Motor neuron (in vitro differentiated cells): ENCODE measurements around the gene SNCAIP. TPM values are rescaled to one million over a fixed set of nuclear protein-coding genes. Genes with fewer than 3 reads are reported as not detected.

Experiments used
- ATAC-seq, 8 experiments: fragments of 200-7000 bp; cut with Tn5 transposase; replicated peaks in 6 of 8; 2 replicates each; pipeline ENCODE4 v1.8.0; 2021; ENCODE audit warnings: mild to moderate bottlenecking in 8 of 8, moderate library complexity in 8 of 8
- H3K27ac ChIP-seq, 2 donors: fragments of 250-450 bp; sonication (Bioruptor Pico); 2 replicates each; pipeline ENCODE4 v1.9.0; 2021; ENCODE audit warnings: antibody characterized with exemption in 2 of 2, mild to moderate bottlenecking in 2 of 2, moderate library complexity in 1 of 2
- H3K4me1 ChIP-seq, 2 donors: fragments of 250-450 bp; sonication (Bioruptor Pico); replicated peaks in 1 of 2; 2 replicates each; pipeline ENCODE4 v1.6.1; 2021; ENCODE audit warnings: antibody characterized with exemption in 2 of 2, mild to moderate bottlenecking in 2 of 2, moderate library complexity in 1 of 2
- H3K4me3 ChIP-seq, 5 donors: fragments of 250-450 bp; sonication (Bioruptor Pico); 2 replicates each; pipeline ENCODE4 v1.9.0; 2021; ENCODE audit warnings: antibody characterized with exemption in 5 of 5, mild to moderate bottlenecking in 5 of 5, moderate library complexity in 4 of 5
- WGBS, 10 experiments: fragments of 450-650 bp; shearing (Covaris generic); methylation state at CpG; one replicate each; pipeline ENCODE4 v1.0.0; 2022; 5-methylcytosine and 5-hydroxymethylcytosine counted together
- in situ Hi-C, 9 experiments: fragments of 400-800 bp; cut with MboI; loops; one replicate each; pipeline ENCODE4 v1.15.0; 2021; ENCODE audit warnings: low sequenced_read_pairs in 9 of 9, low pct_unique_long_range_greater_than_20kb in 2 of 9; ENCODE audit not compliant: unreplicated experiment in 9 of 9
- total RNA-seq, 8 experiments: library from RNA; unstranded; fragments of 300-600 nt; gene quantifications; 2 replicates each; pipeline versions ENCODE4 v1.2.3 to v1.2.4, GENCODE V29; 2022

Gene SNCAIP
- total RNA-seq, 8 experiments from 2014 or later, result 1.6 to 42.3 (median 17.8) TPM

DNA sequence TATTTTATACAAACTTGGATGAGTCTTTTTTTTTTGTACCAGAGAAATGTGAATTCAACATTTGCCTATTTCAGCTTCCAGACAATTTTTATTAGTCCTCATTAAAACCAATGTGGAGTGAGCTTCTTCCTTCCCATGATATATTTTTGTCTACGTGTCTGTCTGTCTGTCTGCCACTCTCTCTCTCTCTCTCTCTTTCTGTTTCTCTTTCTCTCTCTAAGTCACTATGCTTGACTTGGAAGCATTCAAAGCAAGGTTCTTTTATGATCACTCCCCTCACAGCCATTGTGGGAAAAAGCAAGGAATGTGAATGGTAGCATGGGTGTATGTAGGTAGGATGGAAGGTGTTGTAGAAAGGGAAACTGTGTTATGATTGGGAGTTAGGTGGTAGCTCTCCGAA is 80.2 kb downstream of the SNCAIP start:
- H3K27ac ChIP-seq, result no peak overlapping the region
- H3K4me1 ChIP-seq, result peaks cover 12 to 20% of the 10 kb centered on the region in 2 donors
- in situ Hi-C loops, result no loop called here
- ATAC-seq, result no peak
- no peak overlapping the region for H3K4me3 ChIP-seq
- 54 to 100% (median 81%) methylated on average over 1 to 2 of the region's 2 CpGs for WGBS, 10 experiments

DNA sequence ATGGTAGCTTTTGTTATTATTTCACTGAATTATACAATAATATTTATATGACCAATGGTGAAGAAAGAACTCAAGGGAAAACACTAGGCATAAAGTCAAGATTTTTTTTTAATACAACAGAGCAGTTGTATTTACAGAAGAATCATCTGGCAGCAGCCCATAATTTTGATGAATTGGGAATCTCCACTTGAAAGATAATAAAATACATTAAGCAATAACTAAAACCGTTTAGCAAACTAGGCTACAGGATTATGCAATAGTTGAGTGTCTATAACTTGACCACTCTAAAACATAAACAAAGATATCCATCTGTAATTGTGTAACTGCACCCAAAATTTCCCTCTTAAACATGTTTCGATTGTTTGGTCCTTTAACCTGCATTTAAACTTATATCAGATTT is 80.8 kb downstream of the SNCAIP start:
- no peak for ATAC-seq
- Histone ChIP-seq H3K4me3 (no peak overlapping the region), H3K27ac (no peak overlapping the region), H3K4me1 (peaks cover 12 to 20% of the 10 kb centered on the region in 2 donors)
- in situ Hi-C loops, result no loop called here
- WGBS, 10 experiments, result 0 to 100% (median 79%) methylated on average over 1 to 2 of the region's 2 CpGs; no CpG with 5 or more reads in 1 of the 10 experiments

DNA sequence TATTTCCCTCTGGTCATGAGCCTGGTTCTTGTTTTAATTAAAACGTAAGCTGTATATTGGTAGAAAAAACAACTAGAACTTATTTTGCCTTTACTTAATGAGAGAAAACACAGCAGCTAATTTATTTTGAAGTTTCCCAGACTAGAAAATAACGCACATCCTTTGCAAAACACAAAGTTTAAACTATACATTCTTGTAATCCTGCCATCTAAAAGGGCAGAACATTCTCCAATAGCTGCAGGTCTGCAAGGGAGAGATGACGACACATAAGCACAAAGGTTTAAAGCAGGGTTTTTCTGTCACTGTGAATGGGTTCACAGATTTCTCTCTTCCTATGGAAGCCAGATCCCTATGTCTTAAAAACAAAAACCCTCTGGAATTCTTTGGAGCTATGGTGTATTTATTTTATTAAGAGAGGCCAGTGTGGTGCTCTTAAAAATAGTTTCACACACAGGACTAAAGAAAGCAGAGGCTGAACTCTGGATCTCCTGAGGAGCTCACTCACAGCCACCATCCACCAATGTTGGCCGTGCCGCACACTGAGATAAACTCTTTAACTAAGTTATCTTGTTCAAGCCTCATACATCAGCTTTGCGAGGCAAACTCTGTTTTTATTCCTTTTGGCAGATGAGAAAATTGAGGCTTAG is 82.4 kb downstream of the SNCAIP start:
- no peak overlapping the region for H3K27ac ChIP-seq
- ATAC-seq, result no peak
- peaks cover 12 to 23% of the 10 kb centered on the region in 2 donors for H3K4me1 ChIP-seq
- no peak overlapping the region for H3K4me3 ChIP-seq
- in situ Hi-C loops, result no loop called here
- 34 to 100% (median 76%) methylated on average over 1 to 6 of the region's 6 CpGs for WGBS, 10 experiments

DNA sequence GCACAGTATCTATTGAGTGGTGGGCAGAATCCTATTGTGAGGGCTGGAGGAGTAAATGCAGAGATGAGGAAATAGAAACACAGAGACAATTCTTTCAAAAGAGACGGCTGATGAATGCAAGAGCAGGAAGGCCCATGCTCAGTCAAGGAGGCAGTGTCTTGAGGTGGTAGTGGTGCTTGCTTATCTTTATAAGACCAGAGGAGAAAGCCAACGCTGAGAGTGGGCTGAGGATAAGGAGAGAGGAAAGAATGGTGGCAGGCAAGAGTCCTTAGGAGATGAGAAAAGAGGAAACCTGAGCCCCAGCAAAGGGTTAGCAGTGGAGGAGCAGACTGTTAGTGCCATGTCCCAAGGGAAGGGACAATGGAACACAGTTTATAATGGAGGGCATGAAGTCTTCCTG is 86.0 kb downstream of the SNCAIP start:
- Histone ChIP-seq H3K4me3 (no peak overlapping the region), H3K4me1 (peaks cover 25 to 31% of the 10 kb centered on the region in 2 donors), H3K27ac (no peak overlapping the region)
- ATAC-seq, result no peak
- in situ Hi-C loops, result no loop called here
- 33 to 100% (median 83%) methylated on average over 1 to 2 of the region's 2 CpGs; no CpG with 5 or more reads in 1 of the 10 experiments for WGBS, 10 experiments

DNA sequence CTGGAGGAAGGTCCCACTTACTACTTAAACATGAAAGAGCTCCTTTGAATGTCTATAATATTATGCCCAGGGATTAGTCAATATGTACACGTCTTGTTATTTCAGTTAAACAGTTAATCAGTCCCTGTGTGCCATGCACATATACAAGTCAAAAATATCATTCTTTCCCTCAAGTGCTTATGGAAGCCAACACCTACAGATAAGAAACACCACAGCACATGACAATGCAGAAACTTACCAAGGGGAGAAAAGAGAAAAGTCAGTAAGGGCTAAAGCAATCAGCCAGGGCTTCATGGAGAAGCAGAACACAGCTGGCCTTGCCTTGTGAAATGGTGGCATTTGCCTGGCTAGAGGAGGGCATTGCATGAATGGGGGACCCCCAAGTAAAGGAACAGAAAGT is 88.3 kb downstream of the SNCAIP start:
- Histone ChIP-seq H3K27ac (peak overlapping the region; percentile 61 to 66), H3K4me1 (peaks cover 34 to 45% of the 10 kb centered on the region in 2 donors), H3K4me3 (no peak overlapping the region)
- in situ Hi-C loops, result loop anchor here in 7 of 9 experiments (25.0 kb wide), 1 partner anchor 213 kb away; no protein-coding TSS in a partner anchor
- ATAC-seq, result peak in 1 of 8 experiments; percentile 28
- 80 to 100% (median 100%) methylated on average over 1 of the region's 1 CpG; no CpG with 5 or more reads in 4 of the 10 experiments for WGBS, 10 experiments

DNA sequence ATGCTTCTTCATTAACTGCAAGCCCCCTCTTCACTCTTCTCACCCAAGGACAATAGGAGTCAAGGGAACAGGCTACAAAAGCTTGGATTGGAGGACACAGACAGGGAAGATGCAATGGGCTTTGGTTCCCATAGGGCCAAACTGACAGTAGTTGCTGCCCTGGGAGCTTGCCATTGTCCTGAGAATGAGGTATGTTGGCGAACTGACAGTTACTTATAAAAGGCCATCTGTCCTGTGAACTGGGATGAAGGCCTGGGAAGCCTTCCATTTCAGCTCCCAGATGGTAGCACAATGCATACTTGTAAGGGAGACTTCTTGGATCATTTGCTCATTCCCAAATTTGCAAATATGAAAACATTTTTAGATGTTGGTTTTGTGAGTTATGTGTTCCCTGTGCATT is 88.9 kb downstream of the SNCAIP start:
- 20 to 50% methylated on average over 1 of the region's 1 CpG; no CpG with 5 or more reads in 8 of the 10 experiments for whole genome bisulfite sequencing, 10 experiments
- in situ Hi-C loops, result loop anchor here in 7 of 9 experiments (25.0 kb wide), 1 partner anchor 214 kb away; no protein-coding TSS in a partner anchor
- peak in 5 of 8 experiments; percentile 50 to 89 (median 66) for ATAC-seq
- peaks cover 34 to 45% of the 10 kb centered on the region in 2 donors for H3K4me1 ChIP-seq
- H3K4me3 ChIP-seq, result no peak overlapping the region
- no peak overlapping the region for H3K27ac ChIP-seq

DNA sequence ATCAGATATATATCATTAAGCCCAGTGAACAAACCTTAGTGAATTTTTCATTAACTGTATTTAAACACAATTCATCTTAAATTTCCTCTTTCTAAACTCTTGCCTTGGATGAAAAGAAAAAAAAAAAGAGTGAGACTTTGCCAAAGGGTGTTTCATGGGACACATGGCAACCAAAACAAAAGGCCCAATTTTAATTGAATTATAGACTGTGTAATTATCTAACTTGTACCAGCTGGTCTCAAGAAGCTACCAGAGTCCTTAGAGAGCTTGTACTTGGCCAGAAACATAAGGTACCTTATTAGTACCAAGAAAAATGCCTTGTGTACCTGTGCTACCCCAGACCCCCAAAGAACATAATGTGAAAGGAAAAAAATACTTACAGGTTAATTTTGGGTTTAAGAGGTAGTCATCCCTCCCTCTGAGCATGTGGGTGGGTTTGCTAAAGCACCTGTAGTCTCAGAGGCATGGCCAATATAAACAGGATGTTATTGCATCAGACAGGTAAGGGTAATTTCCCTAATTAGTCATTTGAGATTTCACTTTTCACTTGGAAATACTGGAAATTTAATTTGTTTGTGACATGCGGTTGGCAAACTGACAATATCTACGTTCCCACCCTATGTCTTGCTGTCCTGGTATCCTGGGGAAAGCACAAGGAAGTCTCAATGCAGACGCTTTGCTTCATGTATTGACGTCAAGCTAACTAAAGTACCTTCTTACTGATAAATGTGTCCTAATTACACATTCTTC is 90.1 kb downstream of the SNCAIP start:
- WGBS, 10 experiments, result 48 to 90% (median 68%) methylated on average over 2 to 4 of the region's 4 CpGs; no CpG with 5 or more reads in 1 of the 10 experiments

DNA sequence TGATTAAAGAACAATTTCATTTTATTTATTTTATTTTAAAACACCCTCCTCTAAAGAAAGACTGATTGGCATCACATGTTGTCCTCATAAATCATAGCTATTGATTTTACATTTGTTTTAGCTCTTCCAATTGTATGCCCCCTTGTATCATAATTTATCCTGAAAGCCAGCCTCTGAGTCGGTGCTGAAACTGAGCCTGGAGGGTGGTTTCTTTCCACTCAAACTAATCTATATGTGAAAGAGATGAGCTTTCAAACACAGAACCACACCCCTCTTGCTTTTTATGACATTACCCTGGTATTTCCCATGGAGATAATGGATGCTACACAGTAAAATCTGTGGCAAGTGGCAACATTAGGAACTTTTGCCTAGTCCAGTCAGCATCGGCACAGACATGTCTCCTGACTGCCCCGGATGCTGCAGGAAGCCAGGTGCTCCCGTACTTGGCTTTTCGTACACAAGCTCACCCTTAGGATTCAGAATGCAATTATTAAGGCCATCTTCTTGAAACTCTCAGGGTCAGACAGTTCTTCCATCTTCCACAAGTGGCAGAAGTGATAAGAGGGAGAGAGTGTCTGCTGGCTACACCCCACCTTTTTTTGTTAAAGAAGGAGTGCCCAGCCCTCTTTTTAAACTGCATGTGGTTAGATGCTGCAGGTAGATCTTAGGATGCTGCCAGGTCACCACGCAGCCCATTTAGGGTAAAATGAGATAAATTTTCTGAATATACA is 91.1 kb downstream of the SNCAIP start:
- peak in 5 of 8 experiments; percentile 6 to 88 (median 78) for ATAC-seq
- 0 to 100% (median 72%) methylated on average over 1 to 5 of the region's 6 CpGs; no CpG with 5 or more reads in 2 of the 10 experiments for WGBS, 10 experiments
- peaks cover 32 to 45% of the 10 kb centered on the region in 2 donors for H3K4me1 ChIP-seq
- no peak overlapping the region for H3K4me3 ChIP-seq
- in situ Hi-C loops, result loop anchor here in 7 of 9 experiments (25.0 kb wide), 1 partner anchor 216 kb away; no protein-coding TSS in a partner anchor
- no peak overlapping the region for H3K27ac ChIP-seq

More for the DNA sequence above, 90.1 kb downstream of the SNCAIP start:
- no peak overlapping the region for H3K4me3 ChIP-seq
- peaks cover 34 to 45% of the 10 kb centered on the region in 2 donors for H3K4me1 ChIP-seq
- in situ Hi-C loops, result loop anchor here in 7 of 9 experiments (25.0 kb wide), 1 partner anchor 215 kb away; no protein-coding TSS in a partner anchor
- no peak overlapping the region for H3K27ac ChIP-seq
- ATAC-seq, result peak in 5 of 8 experiments; percentile 17 to 53 (median 35)

DNA sequence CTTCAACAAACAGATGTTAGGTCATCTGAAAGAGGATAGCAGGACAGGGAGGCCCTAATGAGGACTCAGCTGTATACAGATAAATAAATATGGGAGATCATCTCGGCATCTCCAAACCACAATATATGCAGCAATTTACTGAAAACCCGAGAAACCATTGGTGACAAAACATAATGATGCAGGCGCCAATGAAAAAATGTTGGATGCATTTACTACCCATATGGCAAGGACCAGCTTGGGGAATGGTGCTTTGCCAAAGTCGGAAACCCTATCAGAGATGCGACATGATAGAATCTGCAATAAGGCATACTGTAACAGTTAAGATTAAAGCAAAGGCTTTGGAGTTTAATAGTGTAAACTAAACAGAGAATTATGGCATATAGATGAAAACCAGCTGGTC is 92.0 kb downstream of the SNCAIP start:
- Histone ChIP-seq H3K27ac (no peak overlapping the region), H3K4me3 (no peak overlapping the region), H3K4me1 (peaks cover 25 to 45% of the 10 kb centered on the region in 2 donors)
- in situ Hi-C loops, result loop anchor here in 7 of 9 experiments (25.0 kb wide), 1 partner anchor 217 kb away; no protein-coding TSS in a partner anchor
- 54 to 100% (median 84%) methylated on average over 1 to 5 of the region's 5 CpGs for WGBS, 10 experiments
- no peak for ATAC-seq

DNA sequence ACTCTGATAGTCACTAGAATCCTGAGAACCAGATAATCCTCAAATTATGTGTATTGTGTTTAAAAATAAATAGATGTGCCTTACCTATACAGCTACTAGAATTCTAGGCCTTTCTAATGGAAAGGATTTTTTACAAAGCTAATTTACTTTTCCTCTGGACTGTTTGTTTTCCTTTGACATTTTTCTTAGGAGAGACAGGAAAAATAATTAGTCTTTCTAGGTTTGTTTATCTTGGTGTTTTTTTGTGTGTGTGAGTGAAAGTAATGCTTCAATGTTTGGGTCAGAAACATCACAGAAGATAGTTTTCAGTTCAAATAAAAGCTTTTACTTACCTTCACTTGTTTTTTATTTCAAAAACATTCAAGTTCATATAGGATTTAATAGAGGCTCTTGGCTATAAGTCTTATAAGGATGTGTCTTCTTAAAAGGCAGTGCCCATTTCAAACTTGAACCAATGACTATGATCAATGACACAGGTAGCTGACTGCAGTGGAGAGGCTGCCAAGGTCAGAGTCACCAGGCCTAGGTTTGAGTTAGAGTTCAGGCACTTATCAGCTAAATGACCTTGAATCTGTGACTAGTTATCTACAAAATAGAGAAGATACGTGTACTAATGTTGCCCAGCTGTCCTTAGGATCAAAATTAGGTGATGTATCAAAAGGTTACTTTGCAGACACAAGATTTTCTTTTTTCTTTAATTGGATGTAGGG is 92.8 kb downstream of the SNCAIP start:
- H3K4me1 ChIP-seq, result peaks cover 25 to 45% of the 10 kb centered on the region in 2 donors
- no peak for ATAC-seq
- H3K4me3 ChIP-seq, result no peak overlapping the region
- no peak overlapping the region for H3K27ac ChIP-seq
- 43 to 100% (median 85%) methylated on average over 1 of the region's 1 CpG; no CpG with 5 or more reads in 4 of the 10 experiments for WGBS, 10 experiments
- in situ Hi-C loops, result loop anchor here in 7 of 9 experiments (25.0 kb wide), 1 partner anchor 218 kb away; no protein-coding TSS in a partner anchor

DNA sequence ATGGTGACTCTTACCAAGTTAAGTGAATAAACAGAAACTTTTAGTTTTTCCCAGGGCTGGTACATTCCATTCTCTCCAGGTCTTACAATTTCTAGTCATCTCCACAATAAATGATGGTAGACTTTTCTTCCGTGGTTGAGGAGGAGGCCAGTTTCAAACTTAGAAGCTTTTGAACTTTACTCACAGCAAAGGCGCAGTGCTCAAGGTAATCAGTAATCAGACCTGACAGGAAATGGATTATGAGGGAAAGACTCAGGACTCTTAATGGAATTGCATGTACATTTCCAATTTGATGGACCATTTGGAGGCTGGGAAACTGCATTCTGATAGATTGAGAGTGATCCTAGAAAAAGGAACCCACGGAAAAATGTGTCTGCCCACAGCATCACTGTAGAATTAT is 93.7 kb downstream of the SNCAIP start:
- no peak overlapping the region for H3K4me3 ChIP-seq
- ATAC-seq, result no peak
- no peak overlapping the region for H3K27ac ChIP-seq
- in situ Hi-C loops, result loop anchor here in 7 of 9 experiments (25.0 kb wide), 1 partner anchor 218 kb away; no protein-coding TSS in a partner anchor
- peaks cover 19 to 36% of the 10 kb centered on the region in 2 donors for H3K4me1 ChIP-seq
- WGBS, 10 experiments, result 58 to 100% (median 91%) methylated on average over 1 to 3 of the region's 3 CpGs

DNA sequence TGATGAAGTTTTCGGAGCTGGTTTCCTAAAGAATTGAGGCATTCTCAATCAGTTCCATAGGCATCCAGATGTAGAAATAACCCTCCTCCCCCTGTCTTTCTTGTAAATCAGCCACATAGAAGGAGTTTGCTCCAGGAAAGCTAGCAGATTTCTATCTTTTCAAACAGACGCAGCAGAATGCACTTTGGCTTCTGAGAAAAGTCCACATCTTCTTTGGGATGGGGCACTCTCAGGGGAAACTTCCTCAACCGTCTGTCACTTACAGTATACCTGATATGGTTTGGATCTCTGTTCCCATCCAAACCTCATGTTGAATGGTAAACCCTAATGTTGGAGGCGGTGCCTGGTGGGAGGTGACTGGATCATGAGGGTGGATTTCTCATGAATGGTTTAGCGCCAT is 94.1 kb downstream of the SNCAIP start:
- in situ Hi-C loops, result loop anchor here in 7 of 9 experiments (25.0 kb wide), 1 partner anchor 219 kb away; no protein-coding TSS in a partner anchor
- H3K4me3 ChIP-seq, result no peak overlapping the region
- H3K27ac ChIP-seq, result no peak overlapping the region
- WGBS, 10 experiments, result 92 to 100% (median 100%) methylated on average over 1 to 5 of the region's 5 CpGs; no CpG with 5 or more reads in 3 of the 10 experiments
- ATAC-seq, result no peak
- peaks cover 18 to 32% of the 10 kb centered on the region in 2 donors for H3K4me1 ChIP-seq
